ENCODE measurements around the gene EP400. TPM values are rescaled to one million over a fixed set of nuclear protein-coding genes. Genes with fewer than 3 reads are reported as not detected.

EP400 gene
- total and polyA plus RNA-seq, 9 of the 15 experiments (the other 6 are each of a cell fraction or from before 2014, with no cell fraction given): 4.5 to 58.0 (median 7.0) TPM

GRCh38 chr12:132083941-132084620 lies 134.3 kb downstream of the EP400 start (continued):
- TF ChIP-seq CBX1 (IDR thresholded peaks at IDR 0.05; ENCODE audit: low read depth) (peak; percentile 55; the same call in 1 of the 2 replicates), PHF8 (IDR thresholded peaks at IDR 0.05; ENCODE audit: borderline replicate concordance, low read length) (peak; percentile 77; the same call in 1 of the 2 replicates), NELFE (IDR thresholded peaks at IDR 0.05; ENCODE audit: insufficient read depth, insufficient read length) (no peak), ZNF232 (CRISPR knock-in tag; IDR thresholded peaks at IDR 0.05) (0 out of 2 replicates have a peak, but pooled peaks have one; percentile 51), XRCC4 (IDR thresholded peaks at IDR 0.05; ENCODE audit: extremely low read depth, insufficient read depth, insufficient read length) (no peak), CXXC5 (CRISPR knock-in tag; IDR thresholded peaks at IDR 0.05) (peak; percentile 52; the same call in 1 of the 2 replicates), SNRNP70 (optimal IDR thresholded peaks at IDR 0.05; ENCODE audit: low read depth, low read length) (no peak), GABPB2 (CRISPR knock-in tag; conservative IDR thresholded peaks at IDR 0.05) (no peak), ZSCAN32 (CRISPR knock-in tag; IDR thresholded peaks at IDR 0.05) (no peak), KAT8 (IDR thresholded peaks at IDR 0.05; ENCODE audit: low read depth) (no peak), BHLHE40 (IDR thresholded peaks at IDR 0.05; ENCODE audit: low read length) (peak; percentile 88), JUND (IDR thresholded peaks at IDR 0.05; ENCODE audit: borderline replicate concordance, low read depth, low read length) (peak; percentile 63; the same call in 1 of the 2 replicates), JUND (tag; IDR thresholded peaks at IDR 0.05; ENCODE audit: borderline replicate concordance, low read depth, low read length) (no peak; the same call in 2 of the 3 replicates), ZNF707 (CRISPR knock-in tag; conservative IDR thresholded peaks at IDR 0.05) (no peak), NFATC3 (IDR thresholded peaks at IDR 0.05) (no peak), CCNT2 (IDR thresholded peaks at IDR 0.05; ENCODE audit: borderline replicate concordance, extremely low read depth, insufficient read length, low read depth, low read length) (peak; percentile 64), NKRF (IDR thresholded peaks at IDR 0.05; ENCODE audit: borderline replicate concordance) (peak; percentile 72; the same call in 1 of the 2 replicates), ZBTB7A (IDR thresholded peaks at IDR 0.05; ENCODE audit: borderline replicate concordance, control insufficient read depth, low read depth, low read length) (no peak)
- TF ChIP-seq, protein P1, sequence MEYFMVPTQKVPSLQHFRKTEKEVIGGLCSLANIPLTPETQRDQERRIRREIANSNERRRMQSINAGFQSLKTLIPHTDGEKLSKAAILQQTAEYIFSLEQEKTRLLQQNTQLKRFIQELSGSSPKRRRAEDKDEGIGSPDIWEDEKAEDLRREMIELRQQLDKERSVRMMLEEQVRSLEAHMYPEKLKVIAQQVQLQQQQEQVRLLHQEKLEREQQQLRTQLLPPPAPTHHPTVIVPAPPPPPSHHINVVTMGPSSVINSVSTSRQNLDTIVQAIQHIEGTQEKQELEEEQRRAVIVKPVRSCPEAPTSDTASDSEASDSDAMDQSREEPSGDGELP (CRISPR knock-in tag; IDR thresholded peaks at IDR 0.05; ENCODE audit: borderline replicate concordance): peak; percentile 84
- TF ChIP-seq, protein P2, sequence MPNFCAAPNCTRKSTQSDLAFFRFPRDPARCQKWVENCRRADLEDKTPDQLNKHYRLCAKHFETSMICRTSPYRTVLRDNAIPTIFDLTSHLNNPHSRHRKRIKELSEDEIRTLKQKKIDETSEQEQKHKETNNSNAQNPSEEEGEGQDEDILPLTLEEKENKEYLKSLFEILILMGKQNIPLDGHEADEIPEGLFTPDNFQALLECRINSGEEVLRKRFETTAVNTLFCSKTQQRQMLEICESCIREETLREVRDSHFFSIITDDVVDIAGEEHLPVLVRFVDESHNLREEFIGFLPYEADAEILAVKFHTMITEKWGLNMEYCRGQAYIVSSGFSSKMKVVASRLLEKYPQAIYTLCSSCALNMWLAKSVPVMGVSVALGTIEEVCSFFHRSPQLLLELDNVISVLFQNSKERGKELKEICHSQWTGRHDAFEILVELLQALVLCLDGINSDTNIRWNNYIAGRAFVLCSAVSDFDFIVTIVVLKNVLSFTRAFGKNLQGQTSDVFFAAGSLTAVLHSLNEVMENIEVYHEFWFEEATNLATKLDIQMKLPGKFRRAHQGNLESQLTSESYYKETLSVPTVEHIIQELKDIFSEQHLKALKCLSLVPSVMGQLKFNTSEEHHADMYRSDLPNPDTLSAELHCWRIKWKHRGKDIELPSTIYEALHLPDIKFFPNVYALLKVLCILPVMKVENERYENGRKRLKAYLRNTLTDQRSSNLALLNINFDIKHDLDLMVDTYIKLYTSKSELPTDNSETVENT (CRISPR knock-in tag; IDR thresholded peaks at IDR 0.05): peak; percentile 71
